ENCODE measurements around the gene MTNR1B. TPM values are rescaled to one million over a fixed set of nuclear protein-coding genes. Genes with fewer than 3 reads are reported as not detected.

Gene MTNR1B
- polyA plus RNA-seq, 1 of the 3 experiments (the other 2 are of a cell fraction), result not detected

- peak; percentile 83 for TF ChIP-seq PBX3 (IDR thresholded peaks at IDR 0.05)
- peak; percentile 71; the same call in 1 of the 2 replicates for TF ChIP-seq MEF2A (IDR thresholded peaks at IDR 0.05; ENCODE audit: borderline replicate concordance, low read depth)
- no peak for TF ChIP-seq MXI1 (IDR thresholded peaks at IDR 0.05; ENCODE audit: low read depth, low read length)
- TF ChIP-seq CHD2 (IDR thresholded peaks at IDR 0.05; ENCODE audit: low read length, partially characterized antibody), result no peak
- no peak for TF ChIP-seq FOXJ3 (CRISPR knock-in tag; IDR thresholded peaks at IDR 0.05)
- no peak; the same call in 1 of the 2 replicates for TF ChIP-seq MAX (IDR thresholded peaks at IDR 0.05; ENCODE audit: low read depth)
- peak in 1 of 2 experiments; percentile 63; a peak in 2 of 4 replicates for TF ChIP-seq EP300 (IDR thresholded peaks at IDR 0.05; ENCODE audit: borderline replicate concordance in 1 of 2, low read depth in 1 of 2, low read length in 1 of 2)
- no peak for TF ChIP-seq GATA2 (CRISPR knock-in tag; IDR thresholded peaks at IDR 0.05)
- TF ChIP-seq USF1 (IDR thresholded peaks at IDR 0.05; ENCODE audit: borderline replicate concordance, low read depth), result 0 out of 2 replicates have a peak, but pooled peaks have one; percentile 9
- no peak for TF ChIP-seq RXRA (IDR thresholded peaks at IDR 0.05; ENCODE audit: borderline replicate concordance, low read depth)
- TF ChIP-seq GABPA (IDR thresholded peaks at IDR 0.05; ENCODE audit: low read depth), result no peak
- peak; percentile 73 for TF ChIP-seq JUND (IDR thresholded peaks at IDR 0.05)
- no peak for TF ChIP-seq RFX5 (IDR thresholded peaks at IDR 0.05; ENCODE audit: low read length)
- TF ChIP-seq RAD21 (IDR thresholded peaks at IDR 0.05; ENCODE audit: low read length), result no peak
- TF ChIP-seq IRF3 (IDR thresholded peaks at IDR 0.05; ENCODE audit: low read depth, low read length), result no peak
- TF ChIP-seq NFIC (IDR thresholded peaks at IDR 0.05; ENCODE audit: borderline replicate concordance), result peak; percentile 78
- TF ChIP-seq TEAD4 (IDR thresholded peaks at IDR 0.05; ENCODE audit: borderline replicate concordance, insufficient read depth), result 0 out of 2 replicates have a peak, but pooled peaks have one; percentile 22
- no peak for TF ChIP-seq TAF1 (IDR thresholded peaks at IDR 0.05; ENCODE audit: borderline replicate concordance, low read depth, low read length)
- TF ChIP-seq REST (IDR thresholded peaks at IDR 0.05; ENCODE audit: low read depth, low read length), result no peak
- no peak for TF ChIP-seq NRF1 (IDR thresholded peaks at IDR 0.05; ENCODE audit: low read depth, low read length)
- no peak for TF ChIP-seq RCOR1 (IDR thresholded peaks at IDR 0.05; ENCODE audit: low read length)
- no peak; the same call in 1 of the 2 replicates for TF ChIP-seq YY1 (IDR thresholded peaks at IDR 0.05; ENCODE audit: low read depth)
- TF ChIP-seq ELF1 (IDR thresholded peaks at IDR 0.05), result no peak
These were observed 51.0 kb downstream of the MTNR1B start (continued) for GRCh38 chr11:93020248-93021046.

All from SK-N-SH (cell line).